Gastrocnemius medialis (tissue), 4 donors: ENCODE data around the gene PLA2G6. TPM values are rescaled to one million over a fixed set of nuclear protein-coding genes. Genes with fewer than 3 reads are reported as not detected.
A peak's percentile ranks its signal among the peaks of the same experiment; 100 is the strongest.

ENCODE experiments used
- ATAC-seq, 2 donors: fragments of 150-250 bp; one replicate each; pipeline ENCODE4 v1.9.1; 2016
- DNase-seq, 2 donors: peaks; one replicate each; pipeline ENCODE4 v3.0.0-alpha.2; 2019
- H3K27ac ChIP-seq, 4 donors: fragments of 200-600 bp; sonication (generic); 1 replicate in 1 of 4; 2 replicates in 3 of 4; pipeline ENCODE4 v1.5.1; 2016 to 2018; ENCODE audit warnings: mild to moderate bottlenecking in 2 of 4, moderate library complexity in 1 of 4
- H3K27me3 ChIP-seq, 3 donors: fragments of 200-600 bp; sonication (generic) in 2 of 3; 1 replicate in 1 of 3; 2 replicates in 2 of 3; pipeline versions ENCODE4 v1.5.1 to v1.6.0; 2016 to 2019; ENCODE audit warnings: mild to moderate bottlenecking in 1 of 3, moderate library complexity in 1 of 3
- H3K36me3 ChIP-seq, 2 donors: fragments of 200-600 bp; sonication (generic) in 1 of 2; one replicate each; pipeline ENCODE4 v1.5.1; 2017 to 2018
- H3K4me1 ChIP-seq, 2 donors: fragments of 200-600 bp; sonication (generic) in 1 of 2; one replicate each; pipeline ENCODE4 v1.5.1; 2016 to 2017; ENCODE audit warnings: mild to moderate bottlenecking in 2 of 2
- H3K4me3 ChIP-seq, 4 donors: fragments of 200-600 bp; sonication (generic) in 3 of 4; 1 replicate in 1 of 4; 2 replicates in 3 of 4; pipeline ENCODE4 v1.5.1; 2016 to 2019; ENCODE audit warnings: mild to moderate bottlenecking in 2 of 4
- H3K9me3 ChIP-seq, 3 donors: fragments of 200-600 bp; sonication (generic) in 2 of 3; 1 replicate in 1 of 3; 2 replicates in 2 of 3; pipeline ENCODE4 v1.5.1; 2016 to 2019
- CTCF ChIP-seq, 5 experiments: fragments of 450-650 bp in 3 of 5; fragments of 200-600 bp in 2 of 5; sonication (generic) in 2 of 5; IDR thresholded peaks in 4 of 5; conservative IDR thresholded peaks in 1 of 5; 1 replicate in 4 of 5; 2 replicates in 1 of 5; pipeline ENCODE4 v1.5.1; 2016 to 2019; ENCODE audit warnings: antibody characterized with exemption in 5 of 5, mild to moderate bottlenecking in 3 of 5, moderate library complexity in 3 of 5
- POLR2A ChIP-seq, 2 donors: fragments of 450-650 bp; IDR thresholded peaks; one replicate each; pipeline ENCODE4 v1.6.1; 2017; ENCODE audit warnings: antibody characterized with exemption in 2 of 2, mild to moderate bottlenecking in 2 of 2, moderate library complexity in 2 of 2
- in situ Hi-C, 4 donors: fragments of 200-750 bp; cut with MboI; loops; one replicate each; pipeline versions ENCODE4 v1.15.0 to v1.8.0; 2017; ENCODE audit warnings: low sequenced_read_pairs in 4 of 4
- intact Hi-C: fragments of 100-400 bp; cut with DNase I; formaldehyde crosslinking; loops from one replicate; pipeline ENCODE4 v1.15.1; 2023; ENCODE audit warnings: low total_unique reads
- total RNA-seq, 4 donors: library from RNA; depleted of rRNA; stranded (reverse); fragments of >200 nt; gene quantifications; one replicate each; pipeline versions ENCODE4 v1.1.0 to v1.2.3, GENCODE V29; 2016

The PLA2G6 gene
- total RNA-seq, 4 donors from 2014 or later, result 9.1 to 19.5 (median 12.1) TPM

GRCh38 chr22:38190581-38190980, 9.0 kb upstream of the PLA2G6 start:
- DNase-seq (no peak), ATAC-seq (no peak)
- Histone ChIP-seq H3K36me3 (no peaks in the 10 kb centered on the region), H3K4me3 (no peak overlapping the region), H3K9me3 (no peaks in the 10 kb centered on the region), H3K27me3 (no peaks in the 10 kb centered on the region), H3K4me1 (peaks cover 23 to 36% of the 10 kb centered on the region in 2 donors), H3K27ac (no peak overlapping the region)
- TF ChIP-seq CTCF (IDR thresholded peaks at IDR 0.05 in 4 of 5, conservative IDR thresholded peaks at IDR 0.05 in 1 of 5) (no peak), POLR2A (IDR thresholded peaks at IDR 0.05) (no peak)
- in situ Hi-C loops (no loop called here), intact Hi-C loops (no loop called here)

DNA sequence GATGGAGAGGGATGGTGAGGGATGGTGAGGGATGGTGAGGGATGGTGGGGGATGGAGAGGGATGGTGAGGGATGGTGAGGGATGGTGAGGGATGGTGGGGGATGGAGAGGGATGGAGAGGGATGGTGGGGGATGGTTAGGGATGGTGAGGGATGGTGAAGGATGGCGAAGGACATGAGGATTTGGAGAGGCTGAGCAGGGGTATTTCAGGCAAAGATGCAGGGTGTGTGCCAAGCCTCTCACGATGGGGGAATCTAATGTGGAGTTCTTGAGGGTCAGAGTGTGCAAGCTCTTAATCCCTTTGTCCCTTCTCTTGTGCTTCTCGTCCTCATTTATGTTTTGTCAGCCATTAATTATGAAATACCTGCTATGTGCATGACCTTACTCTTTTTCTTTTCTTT, 7.5 kb upstream of the PLA2G6 start:
- in situ Hi-C loops, result no loop called here

DNA sequence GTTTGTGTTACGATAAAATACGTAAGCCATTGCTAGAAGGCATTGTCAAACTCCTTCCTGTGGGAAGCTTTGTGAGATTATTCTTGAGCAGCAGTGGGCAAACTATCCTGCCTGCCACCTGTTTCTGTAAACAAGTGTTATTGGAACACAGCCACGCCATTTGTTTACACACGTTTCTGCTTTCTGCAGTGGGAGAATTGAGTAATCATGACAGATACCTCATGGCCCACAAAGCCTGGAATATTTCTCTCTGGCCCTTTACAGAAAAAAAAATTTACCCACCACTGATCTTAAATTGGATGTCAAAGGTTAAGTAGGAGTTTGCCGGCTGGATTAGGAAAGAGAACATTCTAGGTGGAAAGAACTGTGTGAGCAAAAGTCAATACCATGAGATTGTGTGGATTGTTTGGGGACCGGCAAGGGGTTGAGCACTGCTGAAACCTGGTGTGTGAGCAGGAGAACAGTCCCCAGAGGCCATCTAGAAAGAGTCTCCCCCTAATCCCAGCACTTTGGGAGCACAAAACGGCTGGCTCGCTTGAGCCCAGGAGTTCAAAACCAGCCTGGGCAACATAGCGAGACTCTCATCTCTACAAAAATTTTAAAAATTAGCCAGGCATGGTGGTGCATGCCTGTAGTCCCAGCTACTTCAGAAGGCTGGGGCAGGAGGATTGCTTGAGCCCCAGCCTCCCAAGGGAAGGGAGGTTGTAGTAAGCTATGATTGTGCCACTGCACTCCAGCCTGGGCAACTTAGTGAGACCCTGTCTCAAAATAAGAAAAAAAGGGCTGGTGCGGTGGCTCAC, 6.0 kb upstream of the PLA2G6 start:
- Histone ChIP-seq H3K4me1 (peaks cover 20 to 27% of the 10 kb centered on the region in 2 donors), H3K27me3 (no peaks in the 10 kb centered on the region), H3K36me3 (no peaks in the 10 kb centered on the region), H3K4me3 (no peak overlapping the region), H3K9me3 (no peaks in the 10 kb centered on the region), H3K27ac (peak overlapping the region; percentile 62 to 87 (median 82))
- no peak for TF ChIP-seq CTCF (IDR thresholded peaks at IDR 0.05 in 4 of 5, conservative IDR thresholded peaks at IDR 0.05 in 1 of 5)
- TF ChIP-seq POLR2A (IDR thresholded peaks at IDR 0.05), result peak in 1 of 2 donors; percentile 68
- intact Hi-C loops (no loop called here), in situ Hi-C loops (no loop called here)
- DNase-seq (peak; percentile 66 to 84), ATAC-seq (peak; percentile 87 to 95)

More for the DNA sequence above, 7.5 kb upstream of the PLA2G6 start:
- Histone ChIP-seq H3K36me3 (no peaks in the 10 kb centered on the region), H3K27ac (no peak overlapping the region), H3K9me3 (no peaks in the 10 kb centered on the region), H3K4me1 (peaks cover 23 to 41% of the 10 kb centered on the region in 2 donors), H3K4me3 (no peak overlapping the region), H3K27me3 (no peaks in the 10 kb centered on the region)
- intact Hi-C loops, result no loop called here
- ATAC-seq, result no peak
- TF ChIP-seq POLR2A (IDR thresholded peaks at IDR 0.05), result no peak
- TF ChIP-seq CTCF (IDR thresholded peaks at IDR 0.05 in 4 of 5, conservative IDR thresholded peaks at IDR 0.05 in 1 of 5), result no peak
- DNase-seq, result no peak

- Histone ChIP-seq H3K36me3 (no peaks in the 10 kb centered on the region), H3K4me3 (no peak overlapping the region), H3K27ac (peak overlapping the region; percentile 62 to 87 (median 82)), H3K9me3 (no peaks in the 10 kb centered on the region), H3K4me1 (peaks cover 20 to 22% of the 10 kb centered on the region in 2 donors), H3K27me3 (no peaks in the 10 kb centered on the region)
- TF ChIP-seq CTCF (IDR thresholded peaks at IDR 0.05 in 4 of 5, conservative IDR thresholded peaks at IDR 0.05 in 1 of 5) (no peak), POLR2A (IDR thresholded peaks at IDR 0.05) (no peak)
- DNase-seq (no peak), ATAC-seq (no peak)
- intact Hi-C loops (no loop called here), in situ Hi-C loops (no loop called here)
Measured at GRCh38 chr22:38186429-38186828, 4.8 kb upstream of the PLA2G6 start.
